Measurements from ENCODE around the gene GFOD2. TPM values are rescaled to one million over a fixed set of nuclear protein-coding genes. Genes with fewer than 3 reads are reported as not detected.

GFOD2 gene
- total and polyA plus RNA-seq, 2 of the 8 experiments (the other 6 are each of a cell fraction or from before 2014, with no cell fraction given) = 21.4 to 33.2 TPM

DNA sequence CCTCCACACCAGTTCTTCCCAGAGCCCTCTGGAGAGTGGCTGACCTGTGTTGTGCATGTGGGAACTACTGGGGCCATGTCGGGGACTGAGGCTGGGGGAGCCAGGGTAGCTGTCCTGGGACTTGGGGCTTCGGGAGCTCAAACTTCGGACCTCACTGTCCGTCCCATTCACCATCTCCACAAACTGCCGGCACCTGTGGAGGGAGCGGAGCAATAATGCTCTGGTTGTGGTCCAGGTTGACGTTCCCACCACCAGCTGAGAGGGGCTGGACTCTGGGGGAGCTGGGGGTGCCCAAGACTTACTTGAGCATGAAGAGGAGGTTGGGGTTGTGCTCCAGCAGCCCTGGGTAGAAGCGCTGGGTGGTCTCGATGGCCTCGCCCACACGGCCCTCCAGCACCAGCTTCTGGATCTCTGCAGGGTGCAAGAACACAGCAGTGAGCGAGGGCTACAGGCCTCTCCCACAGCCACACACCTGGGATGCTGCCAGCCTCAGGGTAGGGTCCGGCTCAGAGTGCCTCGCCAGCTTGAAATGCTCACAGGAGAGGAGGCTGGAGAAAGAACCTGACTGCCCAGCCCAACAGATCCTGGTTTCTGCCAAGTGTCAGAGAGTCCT lies 10.6 kb upstream of the GFOD2 start:
- TF ChIP-seq SIN3A (conservative IDR thresholded peaks at IDR 0.05 in 1 of 2, IDR thresholded peaks at IDR 0.05 in 1 of 2; ENCODE audit: low read depth in 1 of 2, low read length in 2 of 2) (no peak), KDM4A (IDR thresholded peaks at IDR 0.05; ENCODE audit: low read depth, low read length, severe bottlenecking) (no peak)
- H3K23me2 ChIP-seq (ENCODE audit: low read depth, low read length) = no peaks in the 10 kb centered on the region
- no peak overlapping the region for H3K4me2 ChIP-seq (ENCODE audit: insufficient read depth in 1 of 2, low read depth in 2 of 2, low read length in 2 of 2)
- H3K9ac ChIP-seq (replicated peaks in 1 of 4; ENCODE audit: extremely low read depth in 1 of 4, low read depth in 3 of 4, low read length in 3 of 4) = no peak overlapping the region
- no peak overlapping the region for H3K23ac ChIP-seq (ENCODE audit: insufficient read length)
- H3K9me3 ChIP-seq (ENCODE audit: insufficient read depth in 2 of 2, low read depth in 1 of 2, low read length in 1 of 2) = no peaks in the 10 kb centered on the region
- H3K27me3 ChIP-seq (replicated peaks in 1 of 4; ENCODE audit: control insufficient read depth in 3 of 4, extremely low read depth in 1 of 4, insufficient read depth in 3 of 4, low read length in 3 of 4) = no peaks in the 10 kb centered on the region
- H3K36me3 ChIP-seq (ENCODE audit: control insufficient read depth in 2 of 4, insufficient read depth in 4 of 4, low read length in 3 of 4) = peaks cover 3 to 19% (median 11%) of the 10 kb centered on the region in 4 experiments; a peak in 5 of 8 replicates
- H4K91ac ChIP-seq (replicated peaks; ENCODE audit: insufficient read length, low read length) = no peak overlapping the region
- H2BK120ac ChIP-seq (replicated peaks; ENCODE audit: low read depth, low read length) = no peak overlapping the region
- no peak overlapping the region for H4K5ac ChIP-seq (ENCODE audit: insufficient read length, low read depth, low read length)
- H3K79me2 ChIP-seq (ENCODE audit: control insufficient read depth in 1 of 2, insufficient read depth in 2 of 2, low read length in 2 of 2) = no peaks in the 10 kb centered on the region
- WGBS, 2 experiments (ENCODE audit: extremely low coverage in 1 of 2, insufficient coverage in 1 of 2, insufficient read length in 1 of 2, insufficient replicate concordance in 2 of 2, low coverage in 1 of 2, low lambda C conversion rate in 2 of 2, missing lambda C conversion rate in 1 of 2) = 97% methylated on average over 14 of the region's 14 CpGs; no CpG with 5 or more reads in 1 of the 2 experiments
- no peak overlapping the region for H4K8ac ChIP-seq (ENCODE audit: extremely low read depth, insufficient read depth, low read length)
- H2BK12ac ChIP-seq (ENCODE audit: low read depth, low read length) = no peak overlapping the region
- H3K79me1 ChIP-seq (ENCODE audit: low read depth, low read length) = no peaks in the 10 kb centered on the region
- no peak overlapping the region for H3K56ac ChIP-seq (replicated peaks; ENCODE audit: insufficient read length, low read depth, low read length)
- no peak overlapping the region for H2BK5ac ChIP-seq (ENCODE audit: low read depth, low read length)
- CTCF ChIA-PET (ENCODE audit: partially characterized antibody) = interaction anchor here (0.9 to 1.7 kb wide), 5 partner anchors 10 to 62 kb away, joined by 3 to 5 read pairs (median 4); no protein-coding TSS in a partner anchor
- no peak overlapping the region for H2BK20ac ChIP-seq (ENCODE audit: low read length)
- H3K18ac ChIP-seq (ENCODE audit: extremely low read depth, low read length) = no peak overlapping the region
- H3K14ac ChIP-seq (ENCODE audit: insufficient read length) = no peak overlapping the region
- no peak overlapping the region for H2BK15ac ChIP-seq (ENCODE audit: low read length)
- H3K4me1 ChIP-seq (replicated peaks in 1 of 4; ENCODE audit: control insufficient read depth in 3 of 4, insufficient read depth in 4 of 4, low read length in 3 of 4) = no peaks in the 10 kb centered on the region
- peaks cover 2 to 4% of the 10 kb centered on the region in 2 experiments for H4K20me1 ChIP-seq (replicated peaks in 1 of 2; ENCODE audit: control insufficient read depth in 1 of 2, insufficient read depth in 2 of 2, low read length in 2 of 2)
- H2AFZ ChIP-seq (ENCODE audit: low read length) = no peak overlapping the region
- no peak overlapping the region for H2AK5ac ChIP-seq (ENCODE audit: low read depth, low read length)
- no peak overlapping the region for H3K27ac ChIP-seq (ENCODE audit: low read depth, low read length)
- FAIRE-seq = no peak
- no peak overlapping the region for H3K4ac ChIP-seq (replicated peaks; ENCODE audit: insufficient read length, low read depth, low read length)
- H3K4me3 ChIP-seq (ENCODE audit: extremely low read depth in 1 of 4, insufficient read depth in 2 of 4, low read depth in 3 of 4, low read length in 4 of 4) = no peak overlapping the region
- POLR2A ChIA-PET (ENCODE audit: partially characterized antibody) = no interaction called here
- DNase-seq (ENCODE audit: low read depth in 1 of 2, low spot score in 2 of 2) = no peak

Measured in H1 (cell line).